IMR-90 (cell line): Measurements from ENCODE around the gene SLCO1B1. TPM values are rescaled to one million over a fixed set of nuclear protein-coding genes. Genes with fewer than 3 reads are reported as not detected.

Experiments
- ATAC-seq: fragments of 200-7000 bp; cut with Tn5 transposase; 2 replicates; pipeline ENCODE4 v1.9.1; 2020; ENCODE audit warnings: low read depth, mild to moderate bottlenecking, moderate library complexity
- BruUV-seq: library from RNA; stranded (reverse); fragments of 400-500 nt; replicated peaks from 2 replicates; lab custom pipeline; 2021; lab: Mats Ljungman, UMichigan
- CTCF ChIA-PET: fragments of 300-600 bp; formaldehyde crosslinking; extraction: SDS; loops from one replicate; lab custom pipeline; 2021; ENCODE audit warnings: antibody characterized with exemption; lab: Yijun Ruan, JAX
- POLR2A ChIA-PET: fragments of 300-600 bp; sonication (Branson Sonifier 250); formaldehyde crosslinking; loops from one replicate; lab custom pipeline; 2022; ENCODE audit warnings: antibody characterized with exemption; ENCODE audit not compliant: unreplicated experiment; lab: Charles Lee
- DNase-seq: peaks from one replicate; pipeline ENCODE4 v3.0.0; 2013
- H2AFZ ChIP-seq: replicated peaks from 2 replicates; pipeline ENCODE3; 2013; ENCODE audit warnings: low read length, mild to moderate bottlenecking; ENCODE audit not compliant: poor library complexity
- H2AK5ac ChIP-seq: 2 replicates; pipeline ENCODE4 v1.6.1; 2013; ENCODE audit warnings: low read depth, low read length, inconsistent platforms
- H2AK9ac ChIP-seq: replicated peaks from 2 replicates; pipeline ENCODE3; 2013; ENCODE audit warnings: mild to moderate bottlenecking, low read depth, low read length, moderate library complexity; ENCODE audit not compliant: poor library complexity
- H2BK120ac ChIP-seq: 2 replicates; pipeline ENCODE4 v1.6.1; 2013; ENCODE audit warnings: low read depth, low read length, inconsistent platforms
- H2BK15ac ChIP-seq: 3 replicates; pipeline ENCODE4 v1.6.1; 2013; ENCODE audit warnings: low read depth, low read length, inconsistent platforms
- H2BK20ac ChIP-seq: 2 replicates; pipeline ENCODE4 v1.6.1; 2013; ENCODE audit warnings: low read depth, mild to moderate bottlenecking, inconsistent platforms, low read length, moderate library complexity
- H2BK5ac ChIP-seq: 2 replicates; pipeline ENCODE4 v1.6.1; 2013; ENCODE audit warnings: mild to moderate bottlenecking, low read depth, low read length, inconsistent platforms; ENCODE audit not compliant: poor library complexity, severe bottlenecking
- H3K14ac ChIP-seq: replicated peaks from 2 replicates; pipeline ENCODE4 v1.6.1; 2013; ENCODE audit warnings: low read depth, low read length, inconsistent platforms
- H3K18ac ChIP-seq: 2 replicates; pipeline ENCODE4 v1.6.1; 2013; ENCODE audit warnings: low read depth, low read length, control low read depth
- H3K23ac ChIP-seq: 2 replicates; pipeline ENCODE4 v1.6.1; 2013; ENCODE audit warnings: low read depth, low read length, inconsistent platforms
- H3K27ac ChIP-seq: 2 replicates; pipeline ENCODE4 v1.5.1; 2013; ENCODE audit warnings: mild to moderate bottlenecking, control low read depth, low read length; ENCODE audit not compliant: insufficient read depth
- H3K27me3 ChIP-seq: 2 replicates; pipeline ENCODE4 v1.6.1; 2013; ENCODE audit warnings: low read length; ENCODE audit not compliant: control insufficient read depth, insufficient read depth
- H3K36me3 ChIP-seq: 2 replicates; pipeline ENCODE4 v1.6.1; 2013; ENCODE audit warnings: low read length, mixed read lengths; ENCODE audit not compliant: control insufficient read depth, insufficient read depth
- H3K4ac ChIP-seq: 2 replicates; pipeline ENCODE4 v1.6.1; 2013; ENCODE audit warnings: low read depth, low read length, inconsistent platforms
- H3K4me1 ChIP-seq: 2 replicates; pipeline ENCODE4 v1.6.1; 2013; ENCODE audit warnings: low read length, mixed read lengths; ENCODE audit not compliant: control insufficient read depth, insufficient read depth
- H3K4me2 ChIP-seq: 2 replicates; pipeline ENCODE4 v1.6.1; 2013; ENCODE audit warnings: low read depth, mild to moderate bottlenecking, control low read depth, low read length, moderate library complexity
- H3K4me3 ChIP-seq: 2 replicates; pipeline ENCODE4 v1.5.1; 2013; ENCODE audit warnings: low read depth, mild to moderate bottlenecking, control low read depth, low read length, moderate library complexity; ENCODE audit not compliant: insufficient read depth
- H3K56ac ChIP-seq: 2 replicates; pipeline ENCODE4 v1.6.1; 2013; ENCODE audit warnings: low read length, inconsistent platforms; ENCODE audit not compliant: insufficient read depth; ENCODE audit errors: extremely low read depth
- H3K79me1 ChIP-seq, 2 experiments: 2 replicates each; pipeline ENCODE4 v1.6.1; 2013; ENCODE audit warnings: low read length in 2 of 2, inconsistent platforms in 1 of 2, low read depth in 1 of 2
- H3K9ac ChIP-seq: 2 replicates; pipeline ENCODE4 v1.6.1; 2013; ENCODE audit warnings: low read depth, low read length, control low read depth
- H3K9me1 ChIP-seq: 2 replicates; pipeline ENCODE4 v1.6.1; 2013; ENCODE audit warnings: low read length, inconsistent platforms; ENCODE audit not compliant: insufficient read depth
- H3K9me3 ChIP-seq: 2 replicates; pipeline ENCODE4 v1.6.1; 2013; ENCODE audit warnings: low read length; ENCODE audit not compliant: control insufficient read depth, insufficient read depth
- H4K20me1 ChIP-seq: 2 replicates; pipeline ENCODE4 v1.6.1; 2013; ENCODE audit warnings: low read length, inconsistent platforms; ENCODE audit not compliant: insufficient read depth
- H4K5ac ChIP-seq: 2 replicates; pipeline ENCODE4 v1.6.1; 2013; ENCODE audit warnings: mild to moderate bottlenecking, low read depth, low read length, control low read depth
- H4K8ac ChIP-seq, 2 experiments: 2 replicates each; pipeline ENCODE4 v1.6.1; 2013; ENCODE audit warnings: low read depth in 2 of 2, low read length in 2 of 2, control low read depth in 1 of 2, inconsistent platforms in 1 of 2
- H4K91ac ChIP-seq: 2 replicates; pipeline ENCODE4 v1.6.1; 2013; ENCODE audit warnings: low read depth, low read length, inconsistent platforms; ENCODE audit not compliant: insufficient read depth
- CHD1 ChIP-seq: IDR thresholded peaks from 2 replicates; pipeline ENCODE4 v1.6.1; 2012; ENCODE audit warnings: low read depth, low read length, improper control_type of control experiment
- CTCF ChIP-seq: conservative IDR thresholded peaks from 2 replicates; pipeline ENCODE4 v1.5.1; 2012; ENCODE audit warnings: mild to moderate bottlenecking, low read depth, low read length, improper control_type of control experiment
- FOS ChIP-seq: fragments of 150-350 bp; IDR thresholded peaks from 2 replicates; pipeline ENCODE4 v1.6.1; 2016; ENCODE audit warnings: low read depth, low read length
- MAZ ChIP-seq: IDR thresholded peaks from 2 replicates; pipeline ENCODE4 v1.6.1; 2012; ENCODE audit warnings: low read depth, mild to moderate bottlenecking, low read length, improper control_type of control experiment, moderate library complexity, borderline replicate concordance
- MXI1 ChIP-seq: IDR thresholded peaks from 2 replicates; pipeline ENCODE4 v1.6.1; 2012; ENCODE audit warnings: low read depth, mild to moderate bottlenecking, low read length, moderate library complexity, borderline replicate concordance
- POLR2A ChIP-seq: IDR thresholded peaks from 2 replicates; pipeline ENCODE4 v1.6.1; 2012; ENCODE audit warnings: mild to moderate bottlenecking, low read depth, low read length
- RAD21 ChIP-seq: IDR thresholded peaks from 2 replicates; pipeline ENCODE4 v1.6.1; 2012; ENCODE audit warnings: low read length, improper control_type of control experiment
- RFX5 ChIP-seq: IDR thresholded peaks from 2 replicates; pipeline ENCODE4 v1.8.0; 2012; ENCODE audit warnings: low read depth, mild to moderate bottlenecking, low read length, moderate library complexity
- WGBS, 2 experiments: methylation state at CpG; one replicate each; pipeline versions ENCODE4 v1.1.5 to v1.1.7; 2013; ENCODE audit warnings: missing lambda C conversion rate in 2 of 2; ENCODE audit not compliant: insufficient read length in 1 of 2; ENCODE audit errors: extremely low coverage in 2 of 2; 5-methylcytosine and 5-hydroxymethylcytosine counted together
- dilution Hi-C: fragments of 300-500 bp; cut with HindIII; formaldehyde crosslinking; loops from one replicate; pipeline ENCODE4 v1.14.3; 2018; ENCODE audit warnings: low sequenced_read_pairs; ENCODE audit not compliant: unreplicated experiment
- in situ Hi-C: fragments of 300-500 bp; cut with MboI; formaldehyde crosslinking; loops from 3 replicates; pipeline ENCODE4 v1.14.3; 2019; ENCODE audit warnings: low sequenced_read_pairs, inconsistent platforms, mixed read lengths
- intact Hi-C: fragments of 100-400 bp; cut with micrococcal nuclease; formaldehyde crosslinking; loops from 2 replicates; pipeline ENCODE4 v1.10.0; 2022
- polyA plus RNA-seq, 3 experiments: library from polyadenylated mRNA; depleted of rRNA; stranded (reverse); fragments of >200 nt; gene quantifications; 2 replicates each; pipeline ENCODE4 v1.2.3, GENCODE V29; 2012; ENCODE audit warnings: low replicate concordance in 1 of 3
- total RNA-seq: library from RNA; depleted of rRNA; stranded (reverse); fragments of >200 nt; gene quantifications from 2 replicates; pipeline ENCODE4 v1.2.3, GENCODE V29; 2012
- TF ChIP-seq, protein P1 (sequence below): fragments of 150-350 bp; IDR thresholded peaks from 2 replicates; pipeline ENCODE4 v1.6.1; 2016; ENCODE audit warnings: low read depth, mild to moderate bottlenecking, low read length, moderate library complexity, borderline replicate concordance
- TF ChIP-seq, protein P2 (sequence below): fragments of 150-350 bp; IDR thresholded peaks from 2 replicates; pipeline ENCODE4 v1.6.1; 2017; ENCODE audit warnings: mild to moderate bottlenecking, antibody characterized with exemption, low read length, low read depth

SLCO1B1 gene
- total and polyA plus RNA-seq, 2 of the 4 experiments (the other 2 are of a cell fraction): not detected

DNA sequence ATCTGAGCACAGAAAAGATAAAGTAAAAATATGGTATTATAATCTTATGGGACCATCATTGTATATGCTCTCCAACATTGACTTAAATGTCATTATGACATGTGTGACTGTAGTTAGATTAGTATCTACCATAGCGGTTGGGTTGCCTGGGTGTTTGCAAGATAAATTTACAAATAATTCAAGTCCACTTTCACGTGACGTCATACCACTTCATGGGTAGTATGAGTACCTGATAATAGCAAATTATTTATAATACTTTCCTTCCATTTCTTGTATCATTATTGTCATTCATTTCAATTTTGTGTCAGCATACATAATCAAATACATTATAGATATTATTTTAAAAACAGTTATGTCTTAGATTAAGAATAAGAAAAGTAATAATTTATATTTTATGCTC is 20.2 kb downstream of the SLCO1B1 start:
- in situ Hi-C loops (loop anchor here (25.0 kb wide), 1 partner anchor 689 kb away; no protein-coding TSS in a partner anchor), intact Hi-C loops (no loop called here), dilution Hi-C loops (no loop called here)
- BruUV-seq: no TSS peak
- H2BK20ac ChIP-seq: no peak overlapping the region
- no peak overlapping the region for H4K91ac ChIP-seq
- no peak for ATAC-seq
- H3K4me1 ChIP-seq: no peaks in the 10 kb centered on the region
- TF ChIP-seq CTCF (no peak), RFX5 (no peak), POLR2A (no peak), CHD1 (no peak), FOS (no peak), MAZ (no peak), RAD21 (no peak), MXI1 (no peak)
- TF ChIP-seq, protein P1, sequence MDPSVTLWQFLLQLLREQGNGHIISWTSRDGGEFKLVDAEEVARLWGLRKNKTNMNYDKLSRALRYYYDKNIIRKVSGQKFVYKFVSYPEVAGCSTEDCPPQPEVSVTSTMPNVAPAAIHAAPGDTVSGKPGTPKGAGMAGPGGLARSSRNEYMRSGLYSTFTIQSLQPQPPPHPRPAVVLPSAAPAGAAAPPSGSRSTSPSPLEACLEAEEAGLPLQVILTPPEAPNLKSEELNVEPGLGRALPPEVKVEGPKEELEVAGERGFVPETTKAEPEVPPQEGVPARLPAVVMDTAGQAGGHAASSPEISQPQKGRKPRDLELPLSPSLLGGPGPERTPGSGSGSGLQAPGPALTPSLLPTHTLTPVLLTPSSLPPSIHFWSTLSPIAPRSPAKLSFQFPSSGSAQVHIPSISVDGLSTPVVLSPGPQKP: no peak
- TF ChIP-seq, protein P2, sequence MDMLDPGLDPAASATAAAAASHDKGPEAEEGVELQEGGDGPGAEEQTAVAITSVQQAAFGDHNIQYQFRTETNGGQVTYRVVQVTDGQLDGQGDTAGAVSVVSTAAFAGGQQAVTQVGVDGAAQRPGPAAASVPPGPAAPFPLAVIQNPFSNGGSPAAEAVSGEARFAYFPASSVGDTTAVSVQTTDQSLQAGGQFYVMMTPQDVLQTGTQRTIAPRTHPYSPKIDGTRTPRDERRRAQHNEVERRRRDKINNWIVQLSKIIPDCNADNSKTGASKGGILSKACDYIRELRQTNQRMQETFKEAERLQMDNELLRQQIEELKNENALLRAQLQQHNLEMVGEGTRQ: no peak
- H4K8ac ChIP-seq: no peak overlapping the region
- H2BK5ac ChIP-seq: no peak overlapping the region
- H3K4me3 ChIP-seq: no peak overlapping the region
- no peak overlapping the region for H3K9ac ChIP-seq
- H3K79me1 ChIP-seq: no peaks in the 10 kb centered on the region
- H3K56ac ChIP-seq: no peak overlapping the region
- H3K4me2 ChIP-seq: no peak overlapping the region
- POLR2A ChIA-PET: no interaction called here
- H3K4ac ChIP-seq: no peak overlapping the region
- H2BK15ac ChIP-seq: no peak overlapping the region
- no peak overlapping the region for H3K23ac ChIP-seq
- no peak overlapping the region for H2BK120ac ChIP-seq
- H2AK9ac ChIP-seq: no peak overlapping the region
- WGBS, 2 experiments: no CpG with 5 or more reads among the region's 3 CpGs
- H3K14ac ChIP-seq: no peak overlapping the region
- no peak overlapping the region for H2AK5ac ChIP-seq
- H3K27me3 ChIP-seq: no peaks in the 10 kb centered on the region
- no peak overlapping the region for H4K5ac ChIP-seq
- no peaks in the 10 kb centered on the region for H4K20me1 ChIP-seq
- DNase-seq: no peak
- no peaks in the 10 kb centered on the region for H3K9me1 ChIP-seq
- no peak overlapping the region for H3K18ac ChIP-seq
- no peak overlapping the region for H2AFZ ChIP-seq
- CTCF ChIA-PET: no interaction called here
- no peak overlapping the region for H3K27ac ChIP-seq
- peaks cover 3% of the 10 kb centered on the region; the same call in 1 of the 2 replicates for H3K9me3 ChIP-seq
- H3K36me3 ChIP-seq: no peaks in the 10 kb centered on the region
